A549 (cell line): ENCODE data around the gene OGDH. TPM values are rescaled to one million over a fixed set of nuclear protein-coding genes. Genes with fewer than 3 reads are reported as not detected.

Experiments
- ATAC-seq, 2 experiments: fragments of 200-7000 bp in 1 of 2; fragments of >200 bp in 1 of 2; cut with Nextera tagmentation in 1 of 2; cut with Tn5 transposase in 1 of 2; 3 replicates each; pipeline versions ENCODE4 v1.8.0 to v1.9.1; 2018 to 2020; ENCODE audit warnings: mild to moderate bottlenecking in 1 of 2, moderate library complexity in 1 of 2
- CTCF ChIA-PET: fragments of 300-600 bp; sonication (Branson Sonifier 250); formaldehyde crosslinking; extraction: SDS; loops from one replicate; lab custom pipeline; 2021; ENCODE audit warnings: antibody characterized with exemption, inconsistent platforms; lab: Yijun Ruan, JAX
- POLR2A ChIA-PET: fragments of 350-600 bp; formaldehyde crosslinking; extraction: SDS; loops from one replicate; lab custom pipeline; 2021; ENCODE audit warnings: antibody characterized with exemption, inconsistent platforms; lab: Yijun Ruan, JAX
- DNase-seq, 2 experiments: peaks; one replicate each; pipeline versions ENCODE4 v3.0.0 to v3.0.0-alpha.2; 2011 to 2016; ENCODE audit warnings: low read depth in 1 of 2, low spot score in 1 of 2
- FAIRE-seq: peaks from 2 replicates; lab custom pipeline; 2011; peaks lifted over from hg19 to GRCh38; lab: Jason Lieb, UNC
- H3K27ac ChIP-seq, 2 experiments: fragments of >200 bp; sonication (Bioruptor Twin); formaldehyde crosslinking; 3 replicates each; pipeline ENCODE4 v1.5.1; 2016 to 2017
- H3K4me1 ChIP-seq: fragments of >200 bp; sonication (Bioruptor Twin); formaldehyde crosslinking; 3 replicates; pipeline ENCODE4 v1.6.1; 2016
- H3K4me2 ChIP-seq: fragments of >200 bp; sonication (Bioruptor Twin); formaldehyde crosslinking; 3 replicates; pipeline ENCODE4 v1.6.1; 2016
- H3K4me3 ChIP-seq: fragments of >200 bp; sonication (Bioruptor Twin); formaldehyde crosslinking; 3 replicates; pipeline ENCODE4 v1.5.1; 2016
- H3K9me3 ChIP-seq: fragments of >200 bp; sonication (Bioruptor Twin); formaldehyde crosslinking; 3 replicates; pipeline ENCODE4 v1.6.1; 2016
- BCL3 ChIP-seq: fragments of >200 bp; sonication (Bioruptor Twin); formaldehyde crosslinking; IDR thresholded peaks from 3 replicates; pipeline ENCODE4 v1.6.1; 2016
- EP300 ChIP-seq, 2 experiments: fragments of >200 bp; sonication (Bioruptor Twin); formaldehyde crosslinking; IDR thresholded peaks; 2 replicates in 1 of 2; 3 replicates in 1 of 2; pipeline ENCODE4 v1.6.1; 2016 to 2017
- ESRRA ChIP-seq: fragments of 150-350 bp; IDR thresholded peaks from 2 replicates; pipeline ENCODE4 v1.6.1; 2014; ENCODE audit warnings: mild to moderate bottlenecking, low read length, borderline replicate concordance
- HEYL ChIP-seq: fragments of 250-450 bp; sonication (Bioruptor Pico); IDR thresholded peaks from 2 replicates; pipeline ENCODE4 v1.8.0; 2021; ENCODE audit warnings: mild to moderate bottlenecking, moderate library complexity
- HOXB5 ChIP-seq: fragments of 250-450 bp; sonication (Bioruptor Pico); IDR thresholded peaks from 2 replicates; pipeline ENCODE4 v1.5.0; 2020; ENCODE audit warnings: mild to moderate bottlenecking, moderate library complexity
- JUN ChIP-seq, 2 experiments: fragments of >200 bp; sonication (Bioruptor Twin); formaldehyde crosslinking; IDR thresholded peaks; 2 replicates in 1 of 2; 3 replicates in 1 of 2; pipeline ENCODE4 v1.6.1; 2016 to 2017
- MAFK ChIP-seq: fragments of 450-650 bp; IDR thresholded peaks from 2 replicates; pipeline ENCODE4 v1.6.1; 2014; ENCODE audit not compliant: partially characterized antibody
- MAX ChIP-seq: IDR thresholded peaks from 2 replicates; pipeline ENCODE4 v1.6.1; 2012
- NPAS2 ChIP-seq: fragments of 250-450 bp; sonication (Bioruptor Pico); IDR thresholded peaks from 2 replicates; pipeline ENCODE4 v1.8.0; 2022; ENCODE audit warnings: mild to moderate bottlenecking, moderate library complexity, borderline replicate concordance
- NR3C1 ChIP-seq: fragments of >200 bp; sonication (Bioruptor Twin); formaldehyde crosslinking; IDR thresholded peaks from 3 replicates; pipeline ENCODE4 v1.6.1; 2017
- PBX3 ChIP-seq: IDR thresholded peaks from 2 replicates; pipeline ENCODE4 v1.6.1; 2012
- POLR2A ChIP-seq: IDR thresholded peaks from 2 replicates; pipeline ENCODE4 v1.6.1; 2012; ENCODE audit warnings: mild to moderate bottlenecking, low read length
- POLR2AphosphoS2 ChIP-seq: conservative IDR thresholded peaks from 2 replicates; pipeline ENCODE4 v1.6.1; 2012; ENCODE audit warnings: low read length, improper control_type of control experiment, inconsistent platforms
- REST ChIP-seq: fragments of 200-600 bp; sonication (generic); IDR thresholded peaks from 2 replicates; pipeline ENCODE4 v1.6.1; 2016; ENCODE audit warnings: antibody characterized with exemption, mild to moderate bottlenecking, moderate library complexity
- RFX5 ChIP-seq: fragments of 450-650 bp; IDR thresholded peaks from 2 replicates; pipeline ENCODE4 v1.7.1; 2014; ENCODE audit warnings: antibody characterized with exemption, mild to moderate bottlenecking, moderate library complexity
- RNF2 ChIP-seq: fragments of 200-600 bp; sonication (generic); IDR thresholded peaks from 2 replicates; pipeline ENCODE4 v1.6.1; 2016; ENCODE audit warnings: low read depth, mild to moderate bottlenecking, antibody characterized with exemption, moderate library complexity, borderline replicate concordance
- SREBF2 ChIP-seq: fragments of 450-650 bp; IDR thresholded peaks from 2 replicates; pipeline ENCODE4 v1.6.1; 2014; ENCODE audit warnings: mild to moderate bottlenecking, moderate library complexity
- ZFP36 ChIP-seq: fragments of 450-650 bp; IDR thresholded peaks from 2 replicates; pipeline ENCODE4 v1.6.1; 2014; ENCODE audit warnings: borderline replicate concordance; ENCODE audit not compliant: partially characterized antibody
- WGBS: methylation state at CpG from one replicate; pipeline ENCODE4 v1.1.6; 2017; ENCODE audit errors: missing lambda C conversion rate; 5-methylcytosine and 5-hydroxymethylcytosine counted together
- polyA plus RNA-seq, 4 experiments: library from polyadenylated mRNA; depleted of rRNA in 3 of 4; stranded (reverse); fragments of >200 nt; fragmentation: RNase III in 1 of 4; extraction: RNeasy Plus Mini Kit Qiagen cat#74134 plus additional on column Dnase treatment in 1 of 4; gene quantifications; 2 replicates in 3 of 4; 3 replicates in 1 of 4; pipeline ENCODE4 v1.2.3, GENCODE V29; 2011 to 2017
- TF ChIP-seq, protein P1 (sequence below): fragments of 250-450 bp; sonication (Bioruptor Pico); IDR thresholded peaks from 2 replicates; pipeline ENCODE4 v1.5.0; 2021; ENCODE audit warnings: mild to moderate bottlenecking, moderate library complexity, borderline replicate concordance
- TF ChIP-seq, protein P2 (sequence below): fragments of >200 bp; sonication (Bioruptor Twin); formaldehyde crosslinking; IDR thresholded peaks from 2 replicates; pipeline ENCODE4 v1.6.1; 2016
- TF ChIP-seq, protein P3 (sequence below): fragments of 450-650 bp; IDR thresholded peaks from 2 replicates; pipeline ENCODE4 v1.6.1; 2014; ENCODE audit warnings: antibody characterized with exemption

Gene OGDH
- polyA plus RNA-seq, 2 of the 4 experiments (the other 2 are of a cell fraction): 32.5 to 38.8 TPM

DNA sequence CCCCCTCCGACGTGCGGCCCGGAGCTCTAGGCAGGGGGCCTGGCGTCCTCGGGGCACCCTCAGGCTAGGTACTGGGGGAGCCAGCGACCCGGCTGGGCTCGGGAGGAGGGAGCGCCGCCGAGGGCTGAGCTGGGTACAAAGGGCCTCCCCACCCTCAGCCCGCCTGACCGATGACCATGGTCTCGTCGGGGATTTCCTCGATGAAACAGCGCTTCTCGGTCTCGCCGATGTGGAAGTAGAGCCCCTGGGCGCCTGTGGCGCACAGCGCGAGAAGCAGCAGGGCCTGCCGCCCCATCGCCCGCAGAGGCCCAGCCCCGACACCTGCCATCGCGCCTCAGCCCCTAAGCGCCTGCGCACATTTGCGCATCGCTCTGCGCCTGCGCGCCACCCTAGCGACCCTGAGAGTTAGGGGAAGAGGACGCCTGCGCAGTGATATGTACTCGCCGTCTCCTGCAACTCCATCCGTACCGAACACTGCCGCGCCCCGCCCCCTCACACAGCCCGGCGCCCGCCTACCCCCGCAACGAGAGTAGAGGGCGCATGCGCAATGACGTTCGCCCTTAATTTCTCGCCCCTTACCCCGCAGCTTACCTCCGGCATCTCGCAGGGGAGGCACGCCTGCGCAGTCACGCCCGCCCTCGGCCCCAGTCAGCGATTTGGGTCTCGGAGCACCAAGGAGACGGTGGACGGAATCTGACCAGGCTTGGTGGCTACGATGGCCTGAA is 24.4 kb upstream of the OGDH start, which contains the start of gene TMED4 (continued):
- peak; percentile 61; the same call in 1 of the 2 replicates for TF ChIP-seq MAX
- no peak for TF ChIP-seq REST
- TF ChIP-seq EP300 (IDR thresholded peaks at IDR 0.05): no peak
- 0 out of 2 replicates have a peak, but pooled peaks have one; percentile 25 for TF ChIP-seq PBX3
- TF ChIP-seq POLR2A: peak; percentile 93
- peak; percentile 64 to 93; a peak in 4 of 5 replicates for TF ChIP-seq JUN (IDR thresholded peaks at IDR 0.05)
- TF ChIP-seq POLR2AphosphoS2: no peak
- peak; percentile 94 for TF ChIP-seq MAFK

DNA sequence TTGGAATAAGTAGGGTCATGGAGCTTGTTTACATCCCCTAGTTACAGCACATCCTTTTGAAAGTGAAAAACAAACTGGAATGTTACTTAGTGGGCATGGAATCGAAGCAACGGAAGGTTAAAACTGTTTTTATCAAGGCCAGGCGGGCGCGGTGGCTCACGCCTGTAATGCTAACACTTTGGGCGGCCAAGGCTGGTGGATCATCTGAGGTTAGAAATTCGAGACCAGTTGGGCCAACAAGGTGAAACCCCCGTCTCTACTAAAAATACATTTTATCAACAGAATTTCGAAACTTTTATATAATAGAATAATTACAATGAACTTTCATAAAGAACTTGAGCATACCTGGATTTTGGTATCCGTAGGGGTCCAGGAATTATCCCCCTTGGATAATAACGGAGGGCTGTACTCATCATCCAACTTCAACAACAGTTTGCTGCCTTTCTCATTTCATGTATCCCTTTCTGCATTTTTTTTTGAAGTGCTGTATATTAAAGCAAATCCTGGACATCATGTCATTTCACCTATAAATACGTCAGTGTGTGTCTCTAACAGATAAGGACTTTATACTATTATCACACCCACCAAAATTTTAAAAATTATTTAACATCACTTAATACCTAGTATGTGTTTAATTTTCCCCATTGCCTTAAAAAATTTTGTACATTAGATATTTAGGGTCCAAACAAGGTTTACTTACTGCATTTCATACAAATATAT is 23.1 kb upstream of the OGDH start:
- ChIA-PET CTCF (interaction anchor here (0.6 to 5.0 kb wide), 7 partner anchors 8 to 553 kb away, joined by 3 to 18 read pairs (median 4); partner anchors contain the start of gene H2AZ2), POLR2A (interaction anchor here (1.0 to 2.5 kb wide), 4 partner anchors 10 to 529 kb away, joined by 3 to 21 read pairs (median 14); partner anchors contain the start of genes DDX56, H2AZ2 and TBRG4)
- no peak for ATAC-seq
- Histone ChIP-seq H3K4me2 (peak overlapping the region; percentile 78), H3K4me1 (peaks cover 16% of the 10 kb centered on the region), H3K27ac (peak overlapping the region; percentile 92), H3K9me3 (no peaks in the 10 kb centered on the region), H3K4me3 (peak overlapping the region; percentile 68)
- TF ChIP-seq SREBF2 (no peak), ESRRA (no peak), HOXB5 (no peak), NR3C1 (no peak), NPAS2 (CRISPR knock-in tag) (no peak), EP300 (IDR thresholded peaks at IDR 0.05) (no peak), MAFK (no peak), RNF2 (no peak), HEYL (CRISPR knock-in tag) (no peak), BCL3 (no peak), RFX5 (no peak), MAX (no peak), ZFP36 (no peak)
- TF ChIP-seq, protein P1, sequence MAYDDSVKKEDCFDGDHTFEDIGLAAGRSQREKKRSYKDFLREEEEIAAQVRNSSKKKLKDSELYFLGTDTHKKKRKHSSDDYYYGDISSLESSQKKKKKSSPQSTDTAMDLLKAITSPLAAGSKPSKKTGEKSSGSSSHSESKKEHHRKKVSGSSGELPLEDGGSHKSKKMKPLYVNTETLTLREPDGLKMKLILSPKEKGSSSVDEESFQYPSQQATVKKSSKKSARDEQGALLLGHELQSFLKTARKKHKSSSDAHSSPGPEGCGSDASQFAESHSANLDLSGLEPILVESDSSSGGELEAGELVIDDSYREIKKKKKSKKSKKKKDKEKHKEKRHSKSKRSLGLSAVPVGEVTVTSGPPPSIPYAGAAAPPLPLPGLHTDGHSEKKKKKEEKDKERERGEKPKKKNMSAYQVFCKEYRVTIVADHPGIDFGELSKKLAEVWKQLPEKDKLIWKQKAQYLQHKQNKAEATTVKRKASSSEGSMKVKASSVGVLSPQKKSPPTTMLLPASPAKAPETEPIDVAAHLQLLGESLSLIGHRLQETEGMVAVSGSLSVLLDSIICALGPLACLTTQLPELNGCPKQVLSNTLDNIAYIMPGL (CRISPR knock-in tag): no peak
- TF ChIP-seq, protein P2, sequence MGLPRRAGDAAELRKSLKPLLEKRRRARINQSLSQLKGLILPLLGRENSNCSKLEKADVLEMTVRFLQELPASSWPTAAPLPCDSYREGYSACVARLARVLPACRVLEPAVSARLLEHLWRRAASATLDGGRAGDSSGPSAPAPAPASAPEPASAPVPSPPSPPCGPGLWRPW: no peak
- TF ChIP-seq, protein P3, sequence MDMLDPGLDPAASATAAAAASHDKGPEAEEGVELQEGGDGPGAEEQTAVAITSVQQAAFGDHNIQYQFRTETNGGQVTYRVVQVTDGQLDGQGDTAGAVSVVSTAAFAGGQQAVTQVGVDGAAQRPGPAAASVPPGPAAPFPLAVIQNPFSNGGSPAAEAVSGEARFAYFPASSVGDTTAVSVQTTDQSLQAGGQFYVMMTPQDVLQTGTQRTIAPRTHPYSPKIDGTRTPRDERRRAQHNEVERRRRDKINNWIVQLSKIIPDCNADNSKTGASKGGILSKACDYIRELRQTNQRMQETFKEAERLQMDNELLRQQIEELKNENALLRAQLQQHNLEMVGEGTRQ: no peak
- DNase-seq: no peak
- 89% methylated on average over 13 of the region's 13 CpGs for WGBS
- FAIRE-seq: no peak
